GM19455 (cell line): Measurements from ENCODE around the gene LHX8.
"Not testable (repeated sequence)": the region's sequence is repeated elsewhere in the genome, so short reads cannot be mapped to it uniquely, and the experiment has no call there.

Experiments used
- ATAC-seq: cut with Tn5 transposase; IDR thresholded peaks from one replicate; pipeline ENCODE4 v1.9.1; 2021; ENCODE audit not compliant: unreplicated experiment

Gene LHX8

DNA sequence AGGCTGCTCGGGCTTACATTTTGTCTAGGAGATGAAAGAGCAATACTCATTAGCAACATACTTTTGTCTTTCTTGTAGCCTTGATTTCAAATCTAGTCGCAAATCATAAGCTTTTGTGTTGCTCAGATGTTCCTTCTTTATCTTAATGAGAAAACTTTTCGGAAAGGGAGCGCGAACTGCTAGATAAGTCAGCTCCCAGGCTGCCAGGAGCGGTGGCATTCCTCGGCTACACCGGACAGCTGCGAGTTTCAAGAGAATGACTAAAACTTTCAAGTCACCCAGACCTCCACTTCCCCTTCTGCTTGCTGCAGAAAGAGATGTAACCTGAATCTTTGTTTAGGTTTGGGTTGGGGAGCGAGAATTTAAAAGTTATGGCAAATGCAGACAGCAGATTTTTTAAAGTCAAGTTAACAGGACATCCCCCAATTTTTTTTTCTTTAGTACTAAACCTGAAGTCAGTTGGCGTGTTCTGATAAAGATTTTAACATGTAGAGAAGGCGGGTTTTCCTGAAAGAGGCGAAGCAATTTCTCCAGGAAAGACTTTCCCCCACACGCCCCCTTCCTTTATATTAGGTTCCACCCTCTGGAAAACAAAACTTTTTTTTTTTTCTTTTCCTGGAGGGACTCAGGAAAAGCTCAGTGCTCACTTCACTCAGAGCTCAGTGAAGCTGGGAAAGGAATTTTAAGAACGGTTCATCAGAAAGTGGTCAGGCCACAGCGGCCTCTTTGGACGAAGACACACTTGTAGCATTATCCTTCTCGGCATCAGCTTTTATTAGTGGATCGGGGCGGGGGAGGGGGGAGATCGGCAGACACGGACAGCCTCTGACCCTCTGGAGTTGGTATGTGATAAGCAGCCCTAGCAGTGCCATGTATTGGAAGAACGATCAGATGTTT lies at the start of gene LHX8:
TSS of gene LHX8 (plus strand) at position 639 of the 897 bp plus-strand sequence. CDS start 2,227 bp downstream, outside the sequence.
- ATAC-seq: no peak

DNA sequence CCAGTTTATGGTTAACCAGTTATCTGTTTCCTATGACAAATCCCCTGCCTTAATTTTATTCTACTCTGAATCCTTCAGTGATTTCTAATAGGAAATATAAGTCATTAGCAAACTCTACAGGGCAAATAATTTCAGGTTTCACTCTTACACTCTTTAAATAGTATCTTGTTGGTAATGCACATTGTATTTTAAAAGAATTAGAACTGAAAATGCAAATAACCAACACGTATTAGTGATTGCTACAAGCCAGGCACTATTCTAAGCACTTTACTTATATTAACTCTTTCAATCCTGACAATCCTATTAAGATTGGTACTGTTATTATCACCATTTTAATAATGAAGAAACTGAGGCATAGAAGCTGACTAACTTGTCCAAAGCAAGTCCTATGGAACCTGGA lies 48.3 kb upstream of the LHX8 start:
- no peak for ATAC-seq

DNA sequence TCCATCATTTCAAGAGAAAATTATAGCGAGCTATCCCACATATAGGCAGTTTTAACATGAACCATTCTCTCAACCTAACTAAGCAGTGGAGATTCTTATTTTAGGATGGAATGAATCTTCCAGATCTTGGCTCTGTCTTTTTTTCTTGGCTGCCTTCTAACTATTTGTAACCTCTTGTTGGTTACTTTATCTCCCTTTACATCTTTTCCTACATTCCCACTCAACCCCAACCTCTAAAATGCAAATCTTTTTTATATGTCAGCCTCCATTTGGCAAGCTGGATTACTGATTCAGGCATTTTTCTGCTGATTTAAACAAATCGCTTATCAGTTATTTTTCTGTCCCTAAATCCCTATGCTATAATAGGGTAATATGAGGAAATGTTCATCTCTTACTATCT lies 46.9 kb upstream of the LHX8 start:
- no peak for ATAC-seq

DNA sequence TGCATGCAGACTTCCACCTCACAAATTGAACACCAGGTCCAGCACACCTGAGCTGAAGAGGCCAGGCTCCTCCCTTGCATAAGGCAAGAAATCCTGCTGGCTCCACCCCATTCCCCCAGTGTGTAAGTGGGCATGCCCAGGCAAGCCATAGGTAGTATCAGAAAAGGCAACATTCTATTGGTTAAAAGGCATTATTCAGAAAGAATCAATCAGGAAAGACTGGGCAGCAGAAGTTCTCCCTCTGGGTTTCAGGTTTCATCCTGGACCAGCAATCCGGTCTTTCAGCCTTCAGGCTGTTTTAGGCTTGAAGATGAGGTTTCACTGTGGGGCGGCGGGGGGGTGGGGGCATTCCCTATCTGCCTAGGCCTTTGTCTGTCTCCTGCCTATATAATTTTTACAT lies 42.0 kb upstream of the LHX8 start:
- ATAC-seq: no peak

DNA sequence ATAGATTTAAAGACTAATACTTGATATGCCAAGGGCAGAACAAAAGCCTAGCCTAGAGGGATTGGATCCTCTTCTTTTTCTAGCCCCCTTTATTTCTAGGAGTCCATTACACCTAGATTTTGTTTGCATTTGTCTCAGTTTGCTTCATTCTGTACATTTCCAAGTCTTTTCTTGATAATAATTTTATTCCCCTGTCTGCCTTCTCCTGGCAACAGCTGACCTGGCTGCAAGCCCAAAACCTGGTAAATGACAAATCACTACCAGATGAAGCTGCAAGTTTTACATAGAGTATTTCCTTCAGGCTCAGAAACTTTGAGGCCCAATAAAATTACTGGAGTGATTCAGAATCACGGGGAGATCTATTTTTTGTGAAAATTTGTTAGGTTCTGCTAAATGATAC lies 36.5 kb upstream of the LHX8 start:
- ATAC-seq: no peak

DNA sequence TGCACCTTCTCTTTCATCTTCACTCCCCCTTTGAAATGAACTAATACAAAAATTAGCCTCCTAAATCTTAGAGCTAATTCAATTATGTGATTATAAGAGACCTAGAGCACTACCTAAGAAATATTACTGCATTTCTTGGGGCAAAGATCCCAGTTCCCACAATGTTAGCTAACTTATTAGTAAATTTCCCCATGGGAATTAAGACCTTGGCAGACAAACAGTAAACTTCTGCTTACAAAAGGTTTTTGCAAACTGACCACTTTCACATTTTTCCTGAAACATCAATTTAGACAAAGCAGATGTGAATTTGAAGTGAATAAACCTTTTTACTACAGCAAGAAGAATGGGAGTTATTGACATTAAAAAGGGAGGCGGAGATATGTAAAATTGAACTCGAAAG lies 34.6 kb upstream of the LHX8 start:
- ATAC-seq: no peak

DNA sequence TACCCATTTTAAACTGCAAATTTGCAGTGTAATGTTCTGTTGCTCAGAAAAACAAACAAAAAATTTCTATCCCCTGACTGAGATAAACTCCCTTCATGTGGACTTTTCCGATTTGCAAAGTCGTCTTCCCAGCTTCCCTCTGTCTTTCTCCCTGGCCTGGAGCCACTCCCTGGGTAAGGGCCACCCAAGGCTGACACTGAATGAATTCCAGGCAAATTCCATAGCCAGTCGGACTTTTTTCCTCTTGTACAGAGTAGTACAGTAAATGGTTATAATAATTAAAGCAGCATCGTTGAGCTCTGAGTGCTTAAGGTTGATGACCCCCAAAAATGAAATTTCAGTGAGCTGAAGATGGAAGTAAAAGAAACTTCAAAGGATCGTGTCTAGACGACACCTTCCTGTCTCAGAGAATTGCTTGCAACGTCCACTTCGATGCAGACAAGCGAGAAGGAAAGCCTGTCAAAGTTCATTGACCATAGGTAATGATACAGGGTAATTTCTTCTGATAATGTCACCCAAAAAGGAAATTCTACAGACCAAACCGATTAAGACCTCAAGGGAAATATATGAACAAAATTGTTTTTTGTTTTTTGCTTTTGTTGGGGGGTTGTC lies 33.6 kb upstream of the LHX8 start:
- no peak for ATAC-seq

DNA sequence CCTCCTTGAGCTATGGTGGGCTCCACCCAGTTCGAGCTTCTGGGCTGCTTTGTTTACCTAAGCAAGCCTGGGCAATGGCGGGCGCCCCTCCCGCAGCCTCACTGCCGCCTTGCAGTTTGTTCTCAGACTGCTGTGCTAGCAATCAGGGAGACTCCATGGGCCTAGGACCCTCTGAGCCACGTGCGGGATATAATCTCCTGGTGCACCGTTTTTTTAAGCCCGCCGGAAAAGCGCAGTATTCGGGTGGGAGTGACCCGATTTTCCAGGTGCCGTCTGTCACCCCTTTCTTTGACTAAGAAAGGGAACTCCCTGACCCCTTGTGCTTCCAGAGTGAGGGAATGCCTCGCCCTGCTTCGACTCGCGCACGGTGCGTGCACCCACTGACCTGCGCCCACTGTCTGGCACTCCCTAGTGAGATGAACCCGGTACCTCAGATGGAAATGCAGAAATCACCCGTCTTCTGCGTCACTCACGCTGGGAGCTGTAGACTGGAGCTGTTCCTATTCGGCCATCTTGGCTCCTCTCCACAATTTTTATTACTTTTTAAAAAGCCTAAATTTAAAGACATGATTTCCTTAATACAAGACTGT lies 21.7 kb upstream of the LHX8 start:
- ATAC-seq: not testable (repeated sequence)

DNA sequence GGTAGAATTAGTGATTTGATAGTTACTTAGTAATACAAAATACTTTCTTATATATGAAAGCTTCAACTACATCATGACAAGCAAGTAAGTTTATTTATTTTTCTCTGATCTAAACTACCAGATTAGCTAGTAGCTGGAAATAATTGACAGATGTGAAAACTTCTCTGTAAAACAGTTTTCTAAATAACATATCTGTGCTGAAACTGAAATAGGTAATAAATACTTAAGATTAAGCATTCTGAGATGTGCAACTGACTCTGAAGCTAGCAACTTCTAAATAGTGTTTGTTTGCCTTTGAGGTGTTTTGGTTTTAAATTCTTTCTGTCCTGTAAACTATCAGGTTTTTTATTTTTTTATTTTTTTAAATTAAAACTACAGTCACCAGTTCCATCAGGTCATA lies 18.5 kb upstream of the LHX8 start:
- no peak for ATAC-seq

DNA sequence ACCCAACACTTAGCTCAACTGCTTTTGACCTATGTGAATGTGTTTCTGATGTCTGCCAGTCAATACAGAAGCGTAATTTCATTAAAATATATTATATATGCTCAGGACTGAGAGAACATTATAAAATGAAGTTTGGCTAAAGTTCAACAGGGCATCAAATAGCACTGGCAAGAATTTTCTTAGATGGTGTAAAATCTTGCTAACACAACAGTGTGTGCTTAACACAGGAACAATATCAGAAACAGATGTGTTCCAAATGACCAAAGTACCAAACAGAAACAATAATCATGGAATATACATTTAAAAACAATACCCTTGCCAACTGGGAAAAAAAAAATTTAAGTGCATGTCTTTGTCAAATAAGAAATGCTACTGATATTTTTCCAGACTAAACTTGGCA lies 10.4 kb upstream of the LHX8 start:
- ATAC-seq: no peak

DNA sequence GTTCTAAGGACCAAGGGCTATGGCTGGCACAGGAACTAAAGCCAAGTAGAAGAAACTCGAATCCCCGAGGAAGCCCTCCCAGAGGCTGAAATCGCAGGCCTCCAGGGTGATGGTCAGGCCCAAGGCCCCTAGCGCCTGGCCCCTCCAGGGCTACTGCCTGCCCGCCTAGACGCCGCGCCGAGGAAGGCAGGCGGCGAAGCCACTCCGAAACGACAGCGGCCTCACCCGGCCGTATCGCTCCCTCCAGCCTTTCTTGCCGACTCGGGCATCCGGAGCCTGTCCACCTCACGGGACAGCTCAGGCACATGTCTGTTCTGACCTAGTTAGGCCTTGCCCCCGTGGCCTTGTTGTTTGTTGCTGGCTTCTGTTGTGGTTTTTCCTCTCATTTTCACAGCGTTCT lies 9.7 kb upstream of the LHX8 start:
- no peak for ATAC-seq

DNA sequence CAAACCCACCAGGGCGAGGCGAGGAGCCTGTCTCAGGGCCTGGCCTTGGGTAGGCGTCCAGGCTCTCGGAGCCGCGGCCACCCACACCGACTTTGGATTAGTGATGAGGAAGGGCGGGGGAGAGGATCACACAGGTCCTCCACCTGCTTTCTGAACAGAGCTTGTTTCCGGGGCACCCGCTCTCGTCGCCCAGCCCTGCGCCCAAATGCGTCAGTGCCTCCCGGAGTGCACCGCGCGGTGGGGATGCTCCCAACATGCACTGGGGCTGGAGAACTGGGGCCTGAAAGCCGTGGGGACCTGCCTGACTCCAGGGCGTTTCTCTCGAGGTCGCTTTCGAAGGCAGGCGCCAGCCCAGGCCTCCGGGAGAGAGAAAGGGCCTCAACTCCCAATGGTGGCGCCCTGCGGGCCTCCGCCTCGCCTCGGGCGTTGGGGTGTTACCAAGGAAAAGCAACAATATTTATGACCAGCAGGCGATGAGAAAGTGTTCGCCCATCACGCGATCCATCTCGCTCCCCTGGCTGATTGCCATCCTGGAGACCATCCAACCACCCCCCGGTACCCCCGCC lies 8.9 kb upstream of the LHX8 start:
- no peak for ATAC-seq

DNA sequence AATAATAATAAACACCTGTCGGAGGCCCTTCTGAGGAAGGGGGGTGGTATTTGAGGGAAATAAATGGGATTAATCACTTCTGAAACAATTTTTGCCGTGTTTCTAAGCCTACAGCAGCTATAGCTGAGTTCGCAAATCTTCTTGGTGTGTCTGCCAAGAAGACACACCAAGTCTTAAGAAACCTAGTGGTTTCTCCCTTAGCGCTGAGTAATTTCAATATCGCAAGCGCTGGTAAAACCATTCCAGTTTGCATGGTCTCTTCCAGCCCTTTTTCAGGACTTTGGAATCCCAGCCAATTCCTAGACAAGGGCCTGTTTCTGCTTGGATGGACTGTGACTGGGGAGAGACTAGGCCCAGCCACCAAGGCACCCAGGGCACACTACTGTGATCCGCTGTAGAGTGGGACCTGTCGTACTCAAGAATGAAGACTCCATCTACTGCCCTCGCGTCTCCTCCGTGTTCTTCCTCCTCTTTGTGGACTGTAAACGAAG lies 7.5 kb upstream of the LHX8 start:
- no peak for ATAC-seq

DNA sequence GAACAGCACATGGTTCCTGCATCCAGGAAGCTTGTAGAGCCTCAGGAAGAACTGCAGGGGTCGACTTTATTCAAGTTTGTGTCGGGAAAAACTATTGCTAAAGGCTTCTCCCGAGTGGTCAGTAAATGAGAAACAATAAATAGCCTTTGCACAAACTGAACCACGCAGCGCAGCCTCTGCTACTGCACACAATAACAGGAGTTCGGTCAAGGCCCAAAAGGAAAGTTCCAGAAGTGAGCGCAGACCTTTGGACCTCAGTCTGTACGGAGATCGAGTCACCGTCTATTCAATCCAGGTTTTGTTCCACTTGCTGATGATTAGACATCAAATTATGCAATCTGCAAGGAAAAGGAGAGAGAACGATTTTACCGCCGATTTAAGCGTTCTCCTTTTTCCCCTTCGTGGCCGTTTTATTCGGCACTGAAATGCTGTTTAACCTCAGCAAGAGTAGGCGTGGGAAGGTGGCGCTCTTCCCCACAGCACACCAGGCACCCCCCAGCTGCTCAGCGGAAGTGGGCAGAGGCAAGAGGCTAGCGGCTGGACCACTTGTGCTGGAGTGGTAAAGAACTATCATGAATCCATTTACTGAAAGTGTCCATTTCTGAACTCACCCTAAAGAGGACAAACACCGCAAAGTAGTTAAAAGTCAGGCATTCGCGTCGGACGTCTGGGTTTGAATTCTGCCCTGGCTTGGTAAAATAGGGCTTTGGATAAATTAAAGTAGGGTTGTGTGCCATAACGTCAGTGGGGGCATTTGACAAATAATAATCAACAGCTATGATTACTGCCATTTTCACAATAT lies 6.1 kb upstream of the LHX8 start:
- ATAC-seq: no peak

DNA sequence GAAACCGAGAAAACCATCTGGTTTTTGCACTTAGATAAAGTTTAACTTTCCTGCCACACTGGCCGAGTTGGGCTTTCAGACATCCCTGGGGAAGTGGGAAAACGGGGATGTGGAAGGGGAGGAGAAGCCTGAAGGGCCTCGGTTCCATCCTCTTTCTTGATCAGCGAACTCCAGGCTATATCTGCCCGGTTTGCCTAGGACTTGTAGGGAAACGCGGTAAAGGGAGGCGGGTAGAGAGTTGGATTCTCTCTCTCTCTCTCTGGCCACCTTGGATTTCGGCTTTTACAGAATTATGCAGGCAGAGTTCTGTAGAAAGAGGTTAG lies 4.6 kb upstream of the LHX8 start:
- no peak for ATAC-seq

DNA sequence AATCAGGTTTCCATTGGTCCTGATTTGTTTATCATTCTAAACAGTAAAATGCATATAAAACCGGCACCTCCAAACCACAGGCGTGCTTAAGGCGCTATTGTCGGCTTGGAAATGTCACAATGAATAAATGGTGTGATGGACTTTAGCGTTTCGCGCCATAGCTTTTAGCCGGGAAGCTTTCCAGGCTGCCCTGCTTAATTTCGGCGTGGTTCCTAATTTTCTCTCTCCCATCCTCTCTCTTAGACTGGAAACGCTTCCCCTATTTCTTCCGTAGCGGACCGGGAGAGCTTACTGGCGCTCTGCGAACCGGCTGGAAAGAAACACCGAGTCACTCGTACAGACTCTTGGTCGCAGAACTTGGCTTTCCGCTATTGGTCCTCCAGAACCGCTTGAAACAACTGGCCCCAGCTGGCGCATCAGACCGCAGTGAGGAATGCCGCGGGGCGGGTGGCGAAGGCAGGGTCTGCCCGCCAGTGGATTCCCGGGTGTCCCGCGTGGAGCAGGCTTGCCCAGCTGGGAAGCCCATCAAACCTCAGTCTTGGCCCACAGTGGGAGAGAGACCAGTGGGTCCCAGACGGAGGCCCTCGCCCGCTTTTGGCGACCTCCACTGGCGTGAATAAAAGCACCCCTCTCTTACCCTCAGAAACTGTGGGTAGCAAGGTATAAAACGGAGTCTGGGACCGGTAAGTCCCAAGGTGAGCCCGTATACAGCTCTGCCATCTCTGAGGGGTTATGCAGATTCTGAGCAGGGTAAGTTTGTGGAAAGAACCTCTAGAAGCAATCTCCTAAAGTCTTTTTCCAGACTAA lies 4.0 kb upstream of the LHX8 start:
- no peak for ATAC-seq

DNA sequence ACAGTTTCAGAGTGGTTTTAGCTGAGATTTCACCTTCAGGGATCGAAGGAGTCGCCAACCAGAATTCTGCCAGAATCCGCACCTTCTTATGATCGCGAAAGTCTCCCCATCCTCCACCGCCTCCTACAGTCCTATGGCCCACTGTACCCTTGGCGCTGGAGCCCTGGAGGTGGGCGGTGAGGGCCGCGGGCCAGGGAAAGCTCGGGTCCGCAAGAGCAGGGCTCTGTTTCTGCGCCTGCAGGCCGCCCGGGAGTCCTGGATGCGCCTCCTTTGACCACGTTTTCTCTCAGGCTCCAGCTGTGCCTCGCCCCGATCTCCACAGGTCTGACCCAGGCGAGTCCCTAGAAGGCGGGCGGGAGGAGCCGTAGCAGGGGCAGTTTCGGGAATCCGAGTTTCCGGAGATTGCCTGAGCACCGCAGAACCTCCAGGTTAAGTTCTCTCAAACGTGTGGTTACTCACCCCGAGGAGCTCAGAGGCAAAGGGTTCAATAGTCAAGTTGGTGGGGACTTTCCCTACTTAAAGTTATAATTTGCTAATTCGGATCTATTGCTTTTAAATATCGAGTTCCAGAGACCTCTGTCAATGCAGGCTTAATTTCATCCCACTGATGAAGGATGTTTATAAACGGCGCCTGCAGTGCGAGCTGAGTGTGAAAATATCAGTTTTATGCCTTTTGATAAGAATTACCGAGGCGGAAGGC lies 3.2 kb upstream of the LHX8 start:
- no peak for ATAC-seq

DNA sequence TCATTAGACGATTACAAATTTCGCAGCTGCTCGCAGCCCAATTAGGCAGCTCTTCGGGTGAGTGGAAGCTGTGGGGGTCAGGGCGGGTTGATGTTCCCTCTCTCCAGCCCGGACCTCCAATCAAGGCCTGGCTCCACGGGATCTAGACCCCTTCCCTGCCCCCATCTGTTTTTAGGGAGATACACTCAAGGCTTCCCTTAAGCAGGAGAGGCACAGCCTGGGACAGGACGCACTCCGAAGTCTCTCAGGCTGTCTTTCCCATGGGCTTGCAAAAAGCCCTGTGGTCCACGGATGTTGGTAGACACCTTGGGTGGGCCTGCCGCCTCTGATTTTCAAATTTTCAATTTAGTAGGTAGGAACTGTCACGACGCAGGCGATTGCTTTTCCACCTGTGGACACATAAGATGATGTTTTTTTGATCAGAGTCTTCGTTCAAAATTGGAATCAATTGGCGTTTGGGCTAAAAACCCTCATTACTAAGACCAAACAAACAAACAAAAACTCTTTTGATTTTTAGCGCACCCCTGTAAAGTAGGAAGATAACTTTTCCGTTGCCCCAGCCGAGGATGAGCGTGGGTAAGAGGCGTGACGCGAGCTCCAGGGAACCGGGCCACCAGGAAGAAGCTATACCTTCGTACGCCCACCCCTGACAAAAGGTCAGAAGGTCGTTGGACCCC lies 2.5 kb upstream of the LHX8 start:
- no peak for ATAC-seq

DNA sequence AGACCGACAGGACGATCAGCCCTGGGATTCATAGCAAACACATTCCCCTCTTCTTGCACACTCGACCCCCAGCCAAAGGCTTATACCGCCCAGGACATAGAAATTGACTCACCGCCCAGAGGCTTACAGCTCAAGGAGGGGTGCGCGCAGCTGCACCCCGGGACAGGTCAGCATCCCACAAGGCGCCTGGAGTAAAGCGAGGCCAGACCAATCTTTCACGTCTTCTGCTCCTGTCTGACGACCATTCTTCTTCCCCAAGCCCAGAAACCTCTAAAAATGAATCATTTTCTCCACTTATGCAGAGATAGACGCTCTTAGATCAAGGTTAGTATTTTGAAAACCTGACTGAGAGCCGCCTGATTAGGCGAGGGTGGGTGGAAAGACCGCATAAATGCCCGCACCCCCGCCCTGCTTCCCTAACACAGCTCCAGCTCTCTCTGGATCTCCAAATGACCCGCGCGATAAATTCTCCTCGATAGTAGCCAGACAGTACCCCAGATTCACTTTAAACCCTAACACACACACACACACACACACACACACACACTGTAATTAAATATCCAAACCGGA lies 1.9 kb upstream of the LHX8 start:
- no peak for ATAC-seq
